ENCODE measurements around the gene GRIN1. TPM values are rescaled to one million over a fixed set of nuclear protein-coding genes. Genes with fewer than 3 reads are reported as not detected.

GRIN1 gene
- total and polyA plus RNA-seq, 2 of the 13 experiments (the other 11 are each of a cell fraction or from before 2014, with no cell fraction given), result 0.13 TPM; not detected in 1

GRCh38 chr9:137117269-137117731, 21.7 kb upstream of the GRIN1 start (continued):
- peak; percentile 50 for TF ChIP-seq AGO2 (optimal IDR thresholded peaks at IDR 0.05; ENCODE audit: low read depth, low read length)
- TF ChIP-seq ZBTB7B (CRISPR knock-in tag; IDR thresholded peaks at IDR 0.05), result 0 out of 2 replicates have a peak, but pooled peaks have one; percentile 9
- no peak for TF ChIP-seq LCORL (IDR thresholded peaks at IDR 0.05)
- 0 out of 2 replicates have a peak, but pooled peaks have one; percentile 26 for TF ChIP-seq LCORL (CRISPR knock-in tag; IDR thresholded peaks at IDR 0.05)
- TF ChIP-seq ZNF264 (CRISPR knock-in tag; IDR thresholded peaks at IDR 0.05), result no peak
- peak; percentile 32; the same call in 1 of the 2 replicates for TF ChIP-seq POLR2AphosphoS5 (IDR thresholded peaks at IDR 0.05; ENCODE audit: low read depth, low read length)
- TF ChIP-seq SP4 (CRISPR knock-in tag; IDR thresholded peaks at IDR 0.05), result 0 out of 2 replicates have a peak, but pooled peaks have one; percentile 14
- peak; percentile 69 for TF ChIP-seq DBP (CRISPR knock-in tag; IDR thresholded peaks at IDR 0.05; ENCODE audit: not compliant biosample characterization)
- TF ChIP-seq, protein P1, sequence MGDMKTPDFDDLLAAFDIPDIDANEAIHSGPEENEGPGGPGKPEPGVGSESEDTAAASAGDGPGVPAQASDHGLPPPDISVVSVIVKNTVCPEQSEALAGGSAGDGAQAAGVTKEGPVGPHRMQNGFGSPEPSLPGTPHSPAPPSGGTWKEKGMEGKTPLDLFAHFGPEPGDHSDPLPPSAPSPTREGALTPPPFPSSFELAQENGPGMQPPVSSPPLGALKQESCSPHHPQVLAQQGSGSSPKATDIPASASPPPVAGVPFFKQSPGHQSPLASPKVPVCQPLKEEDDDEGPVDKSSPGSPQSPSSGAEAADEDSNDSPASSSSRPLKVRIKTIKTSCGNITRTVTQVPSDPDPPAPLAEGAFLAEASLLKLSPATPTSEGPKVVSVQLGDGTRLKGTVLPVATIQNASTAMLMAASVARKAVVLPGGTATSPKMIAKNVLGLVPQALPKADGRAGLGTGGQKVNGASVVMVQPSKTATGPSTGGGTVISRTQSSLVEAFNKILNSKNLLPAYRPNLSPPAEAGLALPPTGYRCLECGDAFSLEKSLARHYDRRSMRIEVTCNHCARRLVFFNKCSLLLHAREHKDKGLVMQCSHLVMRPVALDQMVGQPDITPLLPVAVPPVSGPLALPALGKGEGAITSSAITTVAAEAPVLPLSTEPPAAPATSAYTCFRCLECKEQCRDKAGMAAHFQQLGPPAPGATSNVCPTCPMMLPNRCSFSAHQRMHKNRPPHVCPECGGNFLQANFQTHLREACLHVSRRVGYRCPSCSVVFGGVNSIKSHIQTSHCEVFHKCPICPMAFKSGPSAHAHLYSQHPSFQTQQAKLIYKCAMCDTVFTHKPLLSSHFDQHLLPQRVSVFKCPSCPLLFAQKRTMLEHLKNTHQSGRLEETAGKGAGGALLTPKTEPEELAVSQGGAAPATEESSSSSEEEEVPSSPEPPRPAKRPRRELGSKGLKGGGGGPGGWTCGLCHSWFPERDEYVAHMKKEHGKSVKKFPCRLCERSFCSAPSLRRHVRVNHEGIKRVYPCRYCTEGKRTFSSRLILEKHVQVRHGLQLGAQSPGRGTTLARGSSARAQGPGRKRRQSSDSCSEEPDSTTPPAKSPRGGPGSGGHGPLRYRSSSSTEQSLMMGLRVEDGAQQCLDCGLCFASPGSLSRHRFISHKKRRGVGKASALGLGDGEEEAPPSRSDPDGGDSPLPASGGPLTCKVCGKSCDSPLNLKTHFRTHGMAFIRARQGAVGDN (CRISPR knock-in tag; IDR thresholded peaks at IDR 0.05), result peak; percentile 68

Measured in HepG2 (cell line).